IPS-15b (cell line): ENCODE results near the gene OR4E2.
"Not testable (repeated sequence)": the region's sequence is repeated elsewhere in the genome, so short reads cannot be mapped to it uniquely, and the experiment has no call there.

Experiments used
- H3K27me3 ChIP-seq: one replicate; pipeline ENCODE4 v1.6.1; 2013; ENCODE audit warnings: low read length; ENCODE audit not compliant: control insufficient read depth, insufficient read depth
- H3K36me3 ChIP-seq: one replicate; pipeline ENCODE4 v1.6.1; 2013; ENCODE audit warnings: low read length; ENCODE audit not compliant: control insufficient read depth, insufficient read depth
- H3K4me1 ChIP-seq: one replicate; pipeline ENCODE4 v1.6.1; 2013; ENCODE audit warnings: mild to moderate bottlenecking, low read length; ENCODE audit not compliant: control insufficient read depth, insufficient read depth
- H3K4me3 ChIP-seq: one replicate; pipeline ENCODE4 v1.5.1; 2013; ENCODE audit warnings: low read depth, low read length
- H3K9ac ChIP-seq: one replicate; pipeline ENCODE4 v1.6.1; 2013; ENCODE audit warnings: low read depth, mild to moderate bottlenecking, low read length
- H3K9me3 ChIP-seq: one replicate; pipeline ENCODE4 v1.6.1; 2013; ENCODE audit warnings: mild to moderate bottlenecking, low read length; ENCODE audit not compliant: control insufficient read depth, insufficient read depth

Gene OR4E2, protein sequence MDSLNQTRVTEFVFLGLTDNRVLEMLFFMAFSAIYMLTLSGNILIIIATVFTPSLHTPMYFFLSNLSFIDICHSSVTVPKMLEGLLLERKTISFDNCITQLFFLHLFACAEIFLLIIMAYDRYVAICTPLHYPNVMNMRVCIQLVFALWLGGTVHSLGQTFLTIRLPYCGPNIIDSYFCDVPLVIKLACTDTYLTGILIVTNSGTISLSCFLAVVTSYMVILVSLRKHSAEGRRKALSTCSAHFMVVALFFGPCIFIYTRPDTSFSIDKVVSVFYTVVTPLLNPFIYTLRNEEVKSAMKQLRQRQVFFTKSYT

DNA sequence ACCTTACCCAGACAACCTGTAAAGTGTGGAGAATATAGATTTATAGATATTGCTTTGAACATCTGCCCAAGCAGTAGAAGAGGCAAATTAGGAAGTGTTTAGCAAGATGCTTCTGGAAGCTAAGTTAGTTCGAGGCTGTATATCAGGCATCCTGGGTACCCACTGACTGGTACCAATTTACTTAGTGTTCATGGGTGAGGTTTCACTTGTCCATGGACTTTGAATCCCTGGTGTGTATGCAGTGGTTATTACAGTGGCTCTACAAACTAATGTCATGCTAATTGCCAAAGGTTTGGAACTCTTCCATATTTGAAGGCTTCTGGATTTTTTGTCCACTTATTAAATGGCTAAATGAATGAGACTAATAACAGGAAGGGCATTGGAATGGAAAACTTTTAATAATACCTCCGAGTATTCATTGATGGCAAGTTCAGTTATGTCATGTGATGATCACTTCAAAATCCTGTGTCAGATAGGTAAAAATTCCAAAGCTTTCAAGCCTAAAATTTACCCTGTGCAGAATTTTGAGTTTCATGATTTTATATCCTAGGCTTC lies at the start of gene OR4E2:
TSS of gene OR4E2 (plus strand) at position 505 of the 555 bp plus-strand sequence. CDS start 11,248 bp downstream, outside the sequence.
- H3K27me3 ChIP-seq = no peaks in the 10 kb centered on the region
- no peaks in the 10 kb centered on the region for H3K36me3 ChIP-seq

DNA sequence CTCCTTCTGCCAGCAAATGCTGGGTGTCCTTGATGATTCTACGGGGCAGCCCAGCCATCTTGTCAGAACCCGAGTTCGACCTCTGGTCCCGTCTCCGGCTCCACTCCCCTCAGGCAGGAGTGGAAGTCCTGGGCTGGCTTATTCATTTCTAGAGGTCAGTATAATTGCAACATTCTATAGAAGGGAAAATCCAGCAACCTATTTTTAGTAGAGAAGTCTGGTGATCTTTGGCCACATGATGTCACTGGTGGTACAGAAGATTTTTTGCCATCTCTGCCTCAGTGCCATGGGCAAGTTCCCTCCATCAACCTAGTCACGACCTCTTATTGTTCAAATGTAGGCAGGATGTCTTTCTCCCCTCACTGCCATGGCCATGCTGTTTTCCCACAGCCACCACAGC lies 41.3 kb upstream of the OR4E2 start:
- no peak overlapping the region for H3K4me3 ChIP-seq
- H3K27me3 ChIP-seq = no peaks in the 10 kb centered on the region
- no peaks in the 10 kb centered on the region for H3K36me3 ChIP-seq
- no peaks in the 10 kb centered on the region for H3K9me3 ChIP-seq
- peaks cover 2% of the 10 kb centered on the region for H3K4me1 ChIP-seq
- H3K9ac ChIP-seq = no peak overlapping the region

More for the DNA sequence above, at the start of gene OR4E2:
- H3K4me3 ChIP-seq = no peak within 1 kb of the TSS
- H3K9ac ChIP-seq = no peak within 1 kb of the TSS
- no peaks in the 10 kb centered on the region for H3K9me3 ChIP-seq
- H3K4me1 ChIP-seq = peaks cover 4% of the 10 kb centered on the region

DNA sequence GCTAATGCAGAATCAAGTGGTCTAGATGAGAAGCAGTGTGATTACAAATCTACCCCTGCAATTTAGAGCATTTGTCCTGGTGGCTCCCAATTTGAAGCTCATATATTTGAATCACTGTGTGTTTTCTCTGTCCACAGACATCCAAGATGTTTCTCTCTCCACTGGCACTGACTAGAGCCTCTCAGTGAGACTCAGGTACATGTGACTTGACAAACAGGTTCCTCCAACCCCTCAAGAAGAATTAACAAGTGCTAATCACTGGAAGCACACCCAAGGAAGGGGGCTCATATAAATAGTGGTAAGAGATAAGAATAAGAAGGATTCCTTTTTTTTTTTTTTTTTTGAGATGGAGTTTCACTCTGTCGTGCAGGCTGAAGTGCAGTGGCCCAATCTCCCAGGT lies 39.4 kb upstream of the OR4E2 start:
- no peaks in the 10 kb centered on the region for H3K9me3 ChIP-seq
- H3K9ac ChIP-seq = no peak overlapping the region
- H3K36me3 ChIP-seq = no peaks in the 10 kb centered on the region
- H3K27me3 ChIP-seq = no peaks in the 10 kb centered on the region
- H3K4me1 ChIP-seq = peaks cover 5% of the 10 kb centered on the region
- no peak overlapping the region for H3K4me3 ChIP-seq

DNA sequence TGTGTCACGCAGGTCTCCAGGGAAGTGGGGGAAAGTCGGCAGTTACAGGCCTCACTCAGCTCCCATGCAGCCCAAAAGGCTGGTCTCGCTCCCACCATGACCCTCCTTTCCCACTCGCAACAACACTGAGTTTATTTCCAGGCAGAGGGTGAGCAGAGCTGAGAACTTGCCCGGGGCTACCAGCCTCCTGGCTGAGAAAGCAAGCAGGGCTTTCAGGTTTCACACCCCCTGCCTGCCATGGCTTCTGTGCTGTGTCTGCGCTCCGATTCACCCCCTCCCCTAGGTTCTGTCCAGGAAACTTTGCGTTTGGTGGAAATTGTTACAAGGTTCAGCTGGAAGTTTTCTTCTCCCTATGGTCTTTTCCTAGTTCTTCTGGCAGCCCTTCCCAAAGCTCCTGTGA lies 36.0 kb upstream of the OR4E2 start:
- Histone ChIP-seq H3K27me3 (no peaks in the 10 kb centered on the region), H3K9ac (peak overlapping the region; percentile 24), H3K36me3 (no peaks in the 10 kb centered on the region)

DNA sequence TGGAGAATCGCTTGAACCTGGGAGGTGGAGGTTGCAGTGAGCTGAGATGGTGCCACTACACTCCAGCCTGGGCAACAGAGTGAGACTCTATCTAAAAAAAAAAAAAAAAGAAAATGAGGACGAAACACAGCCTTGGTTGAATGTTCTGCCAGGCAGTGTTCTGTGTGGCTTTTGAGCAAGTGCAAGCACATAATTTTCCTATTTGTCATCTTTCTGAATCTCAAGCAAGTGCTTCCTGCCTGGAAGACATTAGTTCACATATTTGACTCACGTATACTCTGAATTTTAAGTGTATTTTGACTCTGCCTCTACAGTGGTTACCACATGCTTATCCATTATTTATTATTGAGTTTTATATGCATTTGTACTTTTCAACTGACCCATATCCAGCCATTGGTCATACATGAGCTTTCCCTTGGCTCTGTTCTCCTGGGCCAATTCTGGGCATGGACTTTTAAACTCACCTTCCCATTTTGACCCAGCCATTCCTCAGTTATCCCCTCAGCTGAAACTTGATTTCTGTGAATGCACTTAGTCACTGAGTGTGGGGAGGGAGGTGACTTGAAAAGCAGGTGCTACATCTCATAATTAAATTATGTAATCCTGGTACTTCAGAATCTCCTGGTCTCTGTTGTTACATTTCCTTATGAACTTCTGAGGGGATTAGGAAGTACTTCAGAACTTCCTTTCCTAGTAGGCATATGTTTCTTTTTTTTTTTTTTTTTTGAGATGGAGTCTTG lies 27.0 kb upstream of the OR4E2 start:
- H3K9ac ChIP-seq = no peak overlapping the region
- H3K4me1 ChIP-seq = no peaks in the 10 kb centered on the region
- no peak overlapping the region for H3K4me3 ChIP-seq
- no peaks in the 10 kb centered on the region for H3K9me3 ChIP-seq
- no peaks in the 10 kb centered on the region for H3K27me3 ChIP-seq
- no peaks in the 10 kb centered on the region for H3K36me3 ChIP-seq

More for the DNA sequence above, 36.0 kb upstream of the OR4E2 start:
- H3K4me1 ChIP-seq = peaks cover 5% of the 10 kb centered on the region
- H3K4me3 ChIP-seq = no peak overlapping the region
- no peaks in the 10 kb centered on the region for H3K9me3 ChIP-seq

DNA sequence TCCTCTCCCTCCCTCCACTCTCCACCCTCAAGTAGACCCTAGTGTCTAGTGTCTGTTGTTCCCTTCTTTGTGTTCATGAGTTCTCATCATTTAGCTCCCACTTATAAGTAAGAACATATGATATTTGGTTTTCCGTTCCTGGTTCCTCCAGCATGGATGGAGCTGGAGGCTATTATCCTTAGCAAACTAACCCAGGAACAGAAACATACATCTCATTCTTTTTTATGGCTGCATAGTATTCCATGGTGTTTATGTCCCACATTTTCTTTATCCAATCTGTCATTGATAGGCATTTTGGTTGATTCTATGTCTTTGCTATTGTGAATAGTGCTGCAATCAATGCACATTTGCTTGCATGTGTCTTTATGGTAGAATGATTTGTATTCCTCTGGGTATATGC lies 23.1 kb upstream of the OR4E2 start:
- H3K9ac ChIP-seq, H3K9me3 ChIP-seq, H3K4me3 ChIP-seq, H3K27me3 ChIP-seq, H3K4me1 ChIP-seq, H3K36me3 ChIP-seq: not testable (repeated sequence)

DNA sequence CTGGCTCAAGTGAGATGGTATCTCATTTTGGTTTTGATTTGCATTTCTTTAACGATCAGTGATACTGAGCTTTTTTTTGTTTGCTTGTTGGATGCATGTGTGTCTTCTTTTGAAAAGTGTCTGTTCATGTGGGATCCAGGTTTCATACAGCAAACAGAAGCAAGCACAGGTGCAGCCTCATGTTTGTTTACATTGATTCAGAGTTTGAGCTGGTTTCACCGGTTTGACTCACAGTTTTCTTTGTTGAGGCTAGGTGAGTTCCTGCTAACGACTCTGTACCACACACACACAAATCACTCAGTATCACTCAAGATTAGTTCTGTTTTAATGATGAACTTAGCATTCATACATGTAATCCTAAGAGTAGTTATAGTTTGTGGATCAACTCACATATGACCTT lies 22.6 kb upstream of the OR4E2 start:
- no peak overlapping the region for H3K4me3 ChIP-seq
- no peak overlapping the region for H3K9ac ChIP-seq
- H3K36me3 ChIP-seq = no peaks in the 10 kb centered on the region
- H3K27me3 ChIP-seq = no peaks in the 10 kb centered on the region
- no peaks in the 10 kb centered on the region for H3K9me3 ChIP-seq
- no peaks in the 10 kb centered on the region for H3K4me1 ChIP-seq

DNA sequence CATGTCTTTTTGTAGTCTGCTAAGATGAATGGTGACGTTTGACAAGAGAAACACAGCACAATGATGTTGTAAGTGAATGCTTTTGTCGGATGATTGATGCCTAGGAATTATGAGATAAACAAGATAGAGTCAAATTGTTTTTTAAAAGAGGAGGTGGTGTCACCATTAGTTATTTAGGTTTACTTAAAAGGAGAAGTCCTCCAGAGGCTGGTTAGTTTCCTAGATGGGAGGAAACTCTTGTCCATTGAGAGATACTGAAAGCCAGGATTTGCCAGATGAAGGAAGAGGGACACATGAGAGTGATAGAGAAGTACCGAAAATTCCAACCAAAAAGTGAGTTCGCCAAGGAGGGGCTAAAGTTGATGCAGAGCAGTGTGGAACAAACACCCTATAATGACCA lies 18.8 kb upstream of the OR4E2 start, which contains the start of gene OR10G2:
TSS of gene OR10G2 (minus strand) at position 101 of the 400 bp plus-strand sequence. CDS start at position 3, 98 bp downstream.
- no peak within 1 kb of the TSS for H3K9ac ChIP-seq
- H3K4me1 ChIP-seq = no peaks in the 10 kb centered on the region
- H3K4me3 ChIP-seq = no peak within 1 kb of the TSS

DNA sequence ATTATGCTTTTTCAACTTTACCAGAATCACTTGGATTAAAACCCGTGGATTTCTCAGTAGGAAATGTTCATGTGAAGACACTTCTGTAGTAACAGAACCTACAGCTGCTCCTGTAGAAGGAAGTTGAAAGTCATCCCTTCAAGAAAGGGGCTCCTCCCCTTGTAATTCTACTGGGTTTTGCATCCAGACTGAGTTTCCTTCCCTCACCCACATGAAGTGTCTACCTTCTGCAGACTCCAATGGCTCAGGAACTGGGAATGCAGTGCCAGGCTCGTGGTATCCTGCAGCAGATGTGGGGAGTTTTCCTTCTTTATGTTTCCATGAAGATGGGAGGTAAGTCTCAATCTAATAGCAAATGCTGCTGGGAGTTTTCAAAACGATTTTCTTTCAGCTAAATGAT lies 11.0 kb upstream of the OR4E2 start:
- Histone ChIP-seq H3K9me3 (no peaks in the 10 kb centered on the region), H3K36me3 (no peaks in the 10 kb centered on the region), H3K4me3 (no peak overlapping the region), H3K9ac (no peak overlapping the region), H3K4me1 (peaks cover 9% of the 10 kb centered on the region), H3K27me3 (no peaks in the 10 kb centered on the region)

More for the DNA sequence above, 18.8 kb upstream of the OR4E2 start, which contains the start of gene OR10G2:
- Histone ChIP-seq H3K27me3 (no peaks in the 10 kb centered on the region), H3K9me3 (no peaks in the 10 kb centered on the region), H3K36me3 (no peaks in the 10 kb centered on the region)

DNA sequence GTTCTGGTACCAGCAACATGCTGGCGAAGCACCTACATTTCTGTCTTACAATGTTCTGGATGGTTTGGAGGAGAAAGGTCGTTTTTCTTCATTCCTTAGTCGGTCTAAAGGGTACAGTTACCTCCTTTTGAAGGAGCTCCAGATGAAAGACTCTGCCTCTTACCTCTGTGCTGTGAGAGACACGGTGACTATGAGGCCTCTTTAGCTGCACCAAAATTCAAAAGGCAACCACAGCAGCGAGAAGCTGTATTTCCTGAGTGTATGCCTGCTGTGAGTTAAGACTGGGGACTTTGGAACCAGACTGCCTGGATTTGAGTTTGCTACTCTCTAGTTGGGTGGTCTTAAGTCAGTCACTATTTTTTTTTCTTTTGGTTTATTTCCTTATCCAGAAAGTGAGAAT lies 10.2 kb upstream of the OR4E2 start:
- no peak overlapping the region for H3K4me3 ChIP-seq
- H3K9ac ChIP-seq = no peak overlapping the region
- H3K27me3 ChIP-seq = no peaks in the 10 kb centered on the region
- no peaks in the 10 kb centered on the region for H3K9me3 ChIP-seq
- no peaks in the 10 kb centered on the region for H3K36me3 ChIP-seq
- H3K4me1 ChIP-seq = peaks cover 9% of the 10 kb centered on the region

DNA sequence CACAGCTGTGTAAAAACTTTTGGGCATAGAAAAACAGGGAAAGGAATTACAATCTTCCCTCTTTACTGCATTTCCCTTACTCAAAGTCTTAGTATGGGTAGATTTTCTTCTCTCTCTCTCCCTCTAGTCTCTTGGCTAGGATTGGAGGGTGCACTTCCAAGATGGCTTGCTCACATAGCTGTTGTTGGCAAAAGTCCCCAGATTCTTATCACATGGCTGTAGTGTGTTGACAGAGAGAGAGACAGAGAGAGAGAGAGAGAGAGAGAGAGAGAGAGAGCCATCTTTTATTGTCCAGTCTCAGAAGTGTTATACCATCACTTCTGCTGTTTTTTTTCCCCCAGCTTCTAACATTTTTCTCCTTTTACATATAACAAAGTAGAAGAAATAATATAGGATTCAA lies 6.3 kb upstream of the OR4E2 start:
- Histone ChIP-seq H3K9me3 (no peaks in the 10 kb centered on the region), H3K36me3 (no peaks in the 10 kb centered on the region), H3K9ac (no peak overlapping the region), H3K4me3 (no peak overlapping the region), H3K4me1 (peaks cover 11% of the 10 kb centered on the region), H3K27me3 (no peaks in the 10 kb centered on the region)
